NT2/D1 (cell line): ENCODE data around the gene ARSI.

Experiments used
- YY1 ChIP-seq: IDR thresholded peaks from 2 replicates; pipeline ENCODE4 v1.6.1; 2011; ENCODE audit not compliant: insufficient read length, insufficient read depth
- ZNF274 ChIP-seq: IDR thresholded peaks from 2 replicates; pipeline ENCODE4 v1.6.1; 2011; ENCODE audit warnings: mild to moderate bottlenecking, low read depth, low read length

DNA sequence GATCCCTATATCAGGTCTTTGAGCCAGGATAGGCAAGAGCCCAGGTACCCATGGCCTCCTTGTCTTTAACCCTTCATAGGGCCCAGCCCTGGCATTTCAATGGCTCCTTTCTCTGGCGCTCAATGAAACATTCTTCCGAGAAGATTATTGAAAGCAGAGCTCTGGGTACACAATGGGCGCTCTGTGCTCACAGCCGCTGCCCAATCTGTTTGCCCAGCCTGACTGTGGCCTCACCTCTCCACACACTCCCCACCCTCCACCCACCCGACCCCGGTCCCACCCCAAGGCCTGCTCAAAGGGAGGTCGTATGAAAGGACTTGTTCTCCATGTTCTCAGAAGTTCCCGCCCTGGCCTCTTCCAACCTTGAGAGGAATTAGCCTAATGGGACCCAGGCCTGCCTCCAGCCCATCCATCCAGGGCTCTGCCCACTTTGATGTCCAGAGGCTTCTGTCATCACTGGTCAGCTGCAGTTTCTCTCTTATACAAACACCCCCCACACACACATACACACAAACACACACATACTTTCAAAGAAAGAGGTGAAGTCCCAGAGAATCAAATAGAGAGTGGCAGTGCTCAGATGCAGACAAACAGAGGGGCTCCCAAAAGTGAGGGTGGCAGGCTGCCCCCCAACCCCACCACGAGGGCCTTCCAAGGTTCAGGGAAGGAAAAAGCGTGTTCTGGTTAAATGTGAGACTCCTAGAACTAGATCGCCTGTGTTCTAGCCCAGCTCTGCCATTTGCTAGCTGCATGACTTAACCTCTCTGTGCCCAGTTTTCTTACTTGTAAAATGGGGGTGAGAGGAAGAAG is 5.1 kb upstream of the ARSI start:
- no peak for TF ChIP-seq ZNF274
- no peak for TF ChIP-seq YY1
